GM18858 (cell line): ENCODE measurements around the gene NMT1.
A peak's percentile ranks its signal among the peaks of the same experiment; 100 is the strongest.

Experiments
- ATAC-seq: cut with Tn5 transposase; IDR thresholded peaks from one replicate; pipeline ENCODE4 v1.9.1; 2021; ENCODE audit not compliant: unreplicated experiment

Gene NMT1

GRCh38 chr17:45060797-45061605, at the start of gene NMT1:
Gene NMT1 (plus strand): TSS chr17:45061317. CDS start chr17:45061330, 13 bp downstream.
- ATAC-seq: peak; percentile 65

- no peak for ATAC-seq
These were observed 49.4 kb upstream of the NMT1 start for GRCh38 chr17:45011767-45012166.

GRCh38 chr17:45013021-45013997, 47.8 kb upstream of the NMT1 start:
- ATAC-seq: no peak

GRCh38 chr17:45016237-45016636, 44.9 kb upstream of the NMT1 start:
- no peak for ATAC-seq

- ATAC-seq: no peak
These were observed 44.3 kb upstream of the NMT1 start for GRCh38 chr17:45016823-45017222.

- no peak for ATAC-seq
These were observed 42.6 kb upstream of the NMT1 start for GRCh38 chr17:45018514-45018847.

- no peak for ATAC-seq
These were observed 42.0 kb upstream of the NMT1 start for GRCh38 chr17:45018848-45019711.

- no peak for ATAC-seq
These were observed 40.6 kb upstream of the NMT1 start for GRCh38 chr17:45020354-45021138.

GRCh38 chr17:45021607-45022287, 39.4 kb upstream of the NMT1 start:
- ATAC-seq: no peak

GRCh38 chr17:45022288-45022648, 38.8 kb upstream of the NMT1 start:
- ATAC-seq: no peak

GRCh38 chr17:45022655-45023339, 38.3 kb upstream of the NMT1 start:
- no peak for ATAC-seq

- ATAC-seq: no peak
These were observed 32.0 kb upstream of the NMT1 start for GRCh38 chr17:45029096-45029495.

GRCh38 chr17:45029758-45030423, 31.2 kb upstream of the NMT1 start:
- ATAC-seq: no peak

GRCh38 chr17:45030733-45031132, 30.4 kb upstream of the NMT1 start:
- ATAC-seq: no peak

- no peak for ATAC-seq
These were observed 29.6 kb upstream of the NMT1 start for GRCh38 chr17:45031231-45032173.

GRCh38 chr17:45032174-45032541, 29.0 kb upstream of the NMT1 start:
- no peak for ATAC-seq

GRCh38 chr17:45034599-45034998, 26.5 kb upstream of the NMT1 start:
- ATAC-seq: no peak

- ATAC-seq: no peak
These were observed 25.3 kb upstream of the NMT1 start for GRCh38 chr17:45035848-45036247.
